Measurements from ENCODE around the gene GPR139.

Gene GPR139

DNA sequence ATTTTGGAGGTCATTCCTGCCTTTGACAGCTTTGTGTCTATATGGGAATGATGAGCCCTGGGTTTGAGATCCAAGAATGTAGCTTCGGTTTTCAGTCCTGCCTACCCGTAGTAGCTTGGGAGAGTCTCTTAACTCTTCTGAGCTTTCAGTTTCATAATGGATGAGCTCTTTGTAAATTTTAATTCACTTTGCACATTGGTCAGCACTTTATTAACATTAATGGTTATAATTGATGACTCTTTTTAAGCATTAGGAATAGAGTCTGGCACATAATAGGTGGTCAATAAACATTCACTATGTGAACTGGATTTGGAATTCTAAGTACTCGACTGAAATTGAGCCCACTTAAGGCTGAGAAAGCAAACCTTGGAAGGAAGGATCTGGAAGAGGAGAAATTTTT, 17.3 kb downstream of the GPR139 start:
- WGBS = 67% methylated on average over 1 of the region's 3 CpGs
- no peak overlapping the region for H3K14ac ChIP-seq (ENCODE audit: low read length in 2 of 2)
- no peak overlapping the region for H2BK5ac ChIP-seq (ENCODE audit: low read depth, low read length, poor library complexity, severe bottlenecking)
- no peak for DNase-seq
- no peak overlapping the region for H2AK5ac ChIP-seq (ENCODE audit: low read length, severe bottlenecking)
- no peak overlapping the region for H3K23ac ChIP-seq (ENCODE audit: low read length in 2 of 2)
- H3K4me3 ChIP-seq (ENCODE audit: insufficient read depth in 1 of 2, low read depth in 1 of 2, low read length in 2 of 2) = no peak overlapping the region
- H3K36me3 ChIP-seq (ENCODE audit: control insufficient read depth in 1 of 2, insufficient read depth in 2 of 2, low read depth in 1 of 2, low read length in 2 of 2) = no peaks in the 10 kb centered on the region
- no peak overlapping the region for H2BK15ac ChIP-seq (ENCODE audit: low read depth, poor library complexity, severe bottlenecking)
- no peak overlapping the region for H2BK12ac ChIP-seq (ENCODE audit: low read length in 2 of 2)
- no peak overlapping the region for H2BK120ac ChIP-seq (ENCODE audit: low read depth, low read length)
- no peak overlapping the region for H4K8ac ChIP-seq (ENCODE audit: low read length)
- H3K79me1 ChIP-seq (replicated peaks; ENCODE audit: low read length, poor library complexity, severe bottlenecking) = no peaks in the 10 kb centered on the region
- no peak overlapping the region for H2AFZ ChIP-seq (ENCODE audit: low read depth, low read length)
- H3K4me1 ChIP-seq (ENCODE audit: control insufficient read depth, insufficient read depth, low read depth, low read length) = no peaks in the 10 kb centered on the region
- no peak overlapping the region for H3K27ac ChIP-seq (ENCODE audit: low read length, poor library complexity, severe bottlenecking)
- H3K9ac ChIP-seq (ENCODE audit: low read length) = no peak overlapping the region
- no peak overlapping the region for H3K4me2 ChIP-seq (ENCODE audit: low read length, poor library complexity, severe bottlenecking)
- no peak overlapping the region for H4K91ac ChIP-seq (ENCODE audit: low read length)
- no peaks in the 10 kb centered on the region for H3K9me3 ChIP-seq (ENCODE audit: control insufficient read depth, low read length)
- H3K27me3 ChIP-seq (ENCODE audit: control insufficient read depth in 1 of 2, insufficient read depth in 1 of 2, low read length in 2 of 2) = no peaks in the 10 kb centered on the region
- no peak overlapping the region for H3K18ac ChIP-seq (ENCODE audit: low read depth in 1 of 2, low read length in 2 of 2)
- no peak overlapping the region for H3K4ac ChIP-seq (ENCODE audit: low read depth in 1 of 2, low read length in 2 of 2)

DNA sequence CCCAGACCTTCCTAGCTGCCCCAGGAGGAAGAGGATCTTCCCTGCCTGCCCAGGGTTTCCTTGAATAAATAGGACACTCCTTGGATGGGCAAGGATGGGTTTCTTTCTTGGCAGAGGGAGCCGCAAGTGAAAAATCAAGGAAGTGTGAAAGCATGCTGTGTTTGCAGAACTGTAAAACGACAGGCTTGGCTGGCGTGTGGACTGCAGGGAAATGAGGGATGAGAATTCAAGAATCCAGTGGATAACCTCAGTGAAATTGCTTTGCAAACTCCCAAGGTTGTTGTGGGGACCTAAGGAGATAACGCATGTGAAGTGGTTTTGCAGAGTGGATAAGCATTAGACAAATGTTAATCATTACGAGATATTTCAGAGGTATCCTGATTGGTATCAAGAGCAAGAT, 20.4 kb downstream of the GPR139 start:
- no peaks in the 10 kb centered on the region for H3K4me1 ChIP-seq (ENCODE audit: control insufficient read depth, insufficient read depth, low read depth, low read length)
- no peak overlapping the region for H2BK5ac ChIP-seq (ENCODE audit: low read depth, low read length, poor library complexity, severe bottlenecking)
- H2AFZ ChIP-seq (ENCODE audit: low read depth, low read length) = no peak overlapping the region
- no peak for DNase-seq
- no peak overlapping the region for H2AK5ac ChIP-seq (ENCODE audit: low read length, severe bottlenecking)
- no peak overlapping the region for H4K91ac ChIP-seq (ENCODE audit: low read length)
- H3K14ac ChIP-seq (ENCODE audit: low read length in 2 of 2) = no peak overlapping the region
- H3K36me3 ChIP-seq (ENCODE audit: control insufficient read depth in 1 of 2, insufficient read depth in 2 of 2, low read depth in 1 of 2, low read length in 2 of 2) = no peaks in the 10 kb centered on the region
- H3K27me3 ChIP-seq (ENCODE audit: control insufficient read depth in 1 of 2, insufficient read depth in 1 of 2, low read length in 2 of 2) = no peaks in the 10 kb centered on the region
- WGBS = 66% methylated on average over 4 of the region's 5 CpGs
- H2BK15ac ChIP-seq (ENCODE audit: low read depth, poor library complexity, severe bottlenecking) = no peak overlapping the region
- H2BK12ac ChIP-seq (ENCODE audit: low read length in 2 of 2) = no peak overlapping the region
- no peak overlapping the region for H3K4ac ChIP-seq (ENCODE audit: low read depth in 1 of 2, low read length in 2 of 2)
- H4K8ac ChIP-seq (ENCODE audit: low read length) = no peak overlapping the region
- no peaks in the 10 kb centered on the region for H3K79me1 ChIP-seq (replicated peaks; ENCODE audit: low read length, poor library complexity, severe bottlenecking)
- no peak overlapping the region for H3K23ac ChIP-seq (ENCODE audit: low read length in 2 of 2)
- no peak overlapping the region for H3K18ac ChIP-seq (ENCODE audit: low read depth in 1 of 2, low read length in 2 of 2)
- no peaks in the 10 kb centered on the region for H3K9me3 ChIP-seq (ENCODE audit: control insufficient read depth, low read length)
- no peak overlapping the region for H3K27ac ChIP-seq (ENCODE audit: low read length, poor library complexity, severe bottlenecking)
- no peak overlapping the region for H3K9ac ChIP-seq (ENCODE audit: low read length)
- H3K4me3 ChIP-seq (ENCODE audit: insufficient read depth in 1 of 2, low read depth in 1 of 2, low read length in 2 of 2) = no peak overlapping the region
- no peak overlapping the region for H2BK120ac ChIP-seq (ENCODE audit: low read depth, low read length)
- no peak overlapping the region for H3K4me2 ChIP-seq (ENCODE audit: low read length, poor library complexity, severe bottlenecking)

DNA sequence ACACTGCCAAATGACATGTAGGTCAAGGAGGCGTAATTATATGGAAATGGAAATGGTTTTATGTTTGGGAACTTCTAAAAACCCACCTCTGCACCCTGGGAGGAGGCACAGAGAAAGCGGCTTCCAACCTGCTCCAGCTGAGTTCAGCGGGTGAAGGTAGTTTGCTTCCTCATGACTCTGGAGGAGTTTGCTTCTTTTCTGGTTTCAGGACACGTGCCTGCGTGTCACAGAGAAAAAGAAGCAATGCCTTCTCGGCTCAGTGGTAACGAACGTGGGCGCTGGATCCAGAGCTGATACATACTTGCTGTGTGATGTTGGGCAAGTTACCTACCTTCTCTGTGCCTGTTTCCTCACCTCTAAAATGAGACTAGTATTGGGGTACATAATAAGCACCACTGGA, 22.1 kb downstream of the GPR139 start:
- Histone ChIP-seq H3K18ac (ENCODE audit: low read depth in 1 of 2, low read length in 2 of 2) (no peak overlapping the region), H3K27me3 (ENCODE audit: control insufficient read depth in 1 of 2, insufficient read depth in 1 of 2, low read length in 2 of 2) (no peaks in the 10 kb centered on the region), H2BK5ac (ENCODE audit: low read depth, low read length, poor library complexity, severe bottlenecking) (no peak overlapping the region), H2AK5ac (ENCODE audit: low read length, severe bottlenecking) (no peak overlapping the region), H3K14ac (ENCODE audit: low read length in 2 of 2) (no peak overlapping the region), H2AFZ (ENCODE audit: low read depth, low read length) (no peak overlapping the region), H2BK12ac (ENCODE audit: low read length in 2 of 2) (no peak overlapping the region), H3K9me3 (ENCODE audit: control insufficient read depth, low read length) (no peaks in the 10 kb centered on the region), H3K27ac (ENCODE audit: low read length, poor library complexity, severe bottlenecking) (no peak overlapping the region), H2BK15ac (ENCODE audit: low read depth, poor library complexity, severe bottlenecking) (no peak overlapping the region), H3K36me3 (ENCODE audit: control insufficient read depth in 1 of 2, insufficient read depth in 2 of 2, low read depth in 1 of 2, low read length in 2 of 2) (no peaks in the 10 kb centered on the region), H3K9ac (ENCODE audit: low read length) (no peak overlapping the region), H3K4me3 (ENCODE audit: insufficient read depth in 1 of 2, low read depth in 1 of 2, low read length in 2 of 2) (no peak overlapping the region), H3K4ac (ENCODE audit: low read depth in 1 of 2, low read length in 2 of 2) (no peak overlapping the region), H3K79me1 (replicated peaks; ENCODE audit: low read length, poor library complexity, severe bottlenecking) (no peaks in the 10 kb centered on the region), H4K91ac (ENCODE audit: low read length) (no peak overlapping the region), H4K8ac (ENCODE audit: low read length) (no peak overlapping the region), H3K4me2 (ENCODE audit: low read length, poor library complexity, severe bottlenecking) (no peak overlapping the region), H3K23ac (ENCODE audit: low read length in 2 of 2) (no peak overlapping the region), H2BK120ac (ENCODE audit: low read depth, low read length) (no peak overlapping the region), H3K4me1 (ENCODE audit: control insufficient read depth, insufficient read depth, low read depth, low read length) (no peaks in the 10 kb centered on the region)
- no peak for DNase-seq
- 83% methylated on average over 9 of the region's 9 CpGs for WGBS

DNA sequence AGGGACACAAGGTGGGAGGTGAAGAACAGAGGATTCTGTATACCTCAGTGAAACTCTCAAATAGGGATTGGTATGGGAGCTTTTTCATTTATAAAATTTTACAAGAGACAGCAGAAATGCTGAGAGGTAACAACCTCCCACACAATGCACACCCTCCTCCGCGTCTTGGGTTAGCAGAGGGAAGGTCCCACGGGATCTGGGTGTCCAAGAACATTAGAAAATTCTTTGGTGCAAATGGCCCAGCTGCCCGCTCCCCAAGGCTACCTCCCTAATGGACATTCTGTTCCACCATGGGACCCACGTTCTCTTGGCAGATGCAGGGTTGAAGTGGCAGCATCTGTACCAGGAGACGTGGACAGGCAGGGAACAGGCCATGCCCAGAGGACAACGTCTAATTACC, 22.5 kb downstream of the GPR139 start:
- WGBS = 74% methylated on average over 7 of the region's 7 CpGs
- H3K4me2 ChIP-seq (ENCODE audit: low read length, poor library complexity, severe bottlenecking) = no peak overlapping the region

More for the DNA sequence above, 22.5 kb downstream of the GPR139 start:
- H2BK12ac ChIP-seq (ENCODE audit: low read length in 2 of 2) = no peak overlapping the region
- no peak overlapping the region for H3K9ac ChIP-seq (ENCODE audit: low read length)
- no peak overlapping the region for H2BK15ac ChIP-seq (ENCODE audit: low read depth, poor library complexity, severe bottlenecking)
- H3K4me3 ChIP-seq (ENCODE audit: insufficient read depth in 1 of 2, low read depth in 1 of 2, low read length in 2 of 2) = no peak overlapping the region
- H4K91ac ChIP-seq (ENCODE audit: low read length) = no peak overlapping the region
- no peaks in the 10 kb centered on the region for H3K27me3 ChIP-seq (ENCODE audit: control insufficient read depth in 1 of 2, insufficient read depth in 1 of 2, low read length in 2 of 2)
- no peaks in the 10 kb centered on the region for H3K36me3 ChIP-seq (ENCODE audit: control insufficient read depth in 1 of 2, insufficient read depth in 2 of 2, low read depth in 1 of 2, low read length in 2 of 2)
- no peak overlapping the region for H2AFZ ChIP-seq (ENCODE audit: low read depth, low read length)
- no peak overlapping the region for H3K18ac ChIP-seq (ENCODE audit: low read depth in 1 of 2, low read length in 2 of 2)
- no peak overlapping the region for H3K14ac ChIP-seq (ENCODE audit: low read length in 2 of 2)
- H3K27ac ChIP-seq (ENCODE audit: low read length, poor library complexity, severe bottlenecking) = no peak overlapping the region
- no peak overlapping the region for H2BK120ac ChIP-seq (ENCODE audit: low read depth, low read length)
- H4K8ac ChIP-seq (ENCODE audit: low read length) = no peak overlapping the region
- H2BK5ac ChIP-seq (ENCODE audit: low read depth, low read length, poor library complexity, severe bottlenecking) = no peak overlapping the region
- no peaks in the 10 kb centered on the region for H3K9me3 ChIP-seq (ENCODE audit: control insufficient read depth, low read length)
- H3K23ac ChIP-seq (ENCODE audit: low read length in 2 of 2) = no peak overlapping the region
- no peak overlapping the region for H2AK5ac ChIP-seq (ENCODE audit: low read length, severe bottlenecking)
- H3K4me1 ChIP-seq (ENCODE audit: control insufficient read depth, insufficient read depth, low read depth, low read length) = no peaks in the 10 kb centered on the region
- no peak for DNase-seq
- H3K79me1 ChIP-seq (replicated peaks; ENCODE audit: low read length, poor library complexity, severe bottlenecking) = no peaks in the 10 kb centered on the region
- H3K4ac ChIP-seq (ENCODE audit: low read depth in 1 of 2, low read length in 2 of 2) = no peak overlapping the region
